Astrocyte of the cerebellum (primary cell): ENCODE data around the gene IQSEC3.

Experiments used
- DNase-seq: peaks from one replicate; pipeline ENCODE4 v3.0.0-alpha.2; 2011; ENCODE audit warnings: low read depth
- H3K4me3 ChIP-seq: 2 replicates; pipeline ENCODE4 v1.5.1; 2011; ENCODE audit warnings: mild to moderate bottlenecking, low read depth, low read length, moderate library complexity
- in situ Hi-C: cut with HindIII; loops from 2 replicates; pipeline ENCODE4 v1.10.0; 2017; ENCODE audit warnings: low sequenced_read_pairs
- TF ChIP-seq, protein P1 (sequence below): IDR thresholded peaks from 2 replicates; pipeline ENCODE4 v1.5.1; 2012; ENCODE audit warnings: low read length, low read depth, moderate library complexity, mild to moderate bottlenecking; ENCODE audit errors: missing control alignments

IQSEC3 gene

DNA sequence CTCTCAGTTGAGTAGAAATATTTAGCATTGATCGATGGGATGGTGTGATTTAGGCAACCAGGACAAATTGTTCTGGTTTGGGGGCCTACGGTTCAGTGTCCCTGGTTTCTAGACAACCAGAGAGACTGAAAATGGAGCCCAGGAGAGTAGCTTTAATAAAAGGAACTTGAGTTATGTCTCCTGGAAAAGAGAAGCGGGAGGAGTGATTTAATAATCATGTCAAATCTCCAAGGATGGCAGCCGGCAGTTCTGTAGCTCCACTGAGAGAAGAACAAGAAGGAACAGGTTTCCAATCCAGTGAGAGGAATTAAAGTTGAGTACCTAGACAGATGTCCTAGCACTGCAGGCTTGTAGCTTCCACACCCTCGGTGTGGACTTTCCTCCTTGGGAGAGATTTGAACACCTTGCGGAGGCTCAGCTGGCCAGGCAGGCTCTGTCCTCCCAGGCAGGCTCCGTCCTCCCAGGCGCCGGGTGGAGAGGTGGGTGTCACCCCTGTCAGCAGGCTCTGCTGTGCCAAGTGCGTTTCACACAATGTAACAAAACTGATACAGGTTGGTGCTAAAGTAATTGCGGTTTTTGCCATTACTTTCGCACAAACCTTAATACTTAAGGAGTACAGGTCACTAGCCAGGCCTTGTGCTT is 101.5 kb downstream of the IQSEC3 start:
- in situ Hi-C loops: no loop called here
- DNase-seq: no peak
- TF ChIP-seq, protein P1, sequence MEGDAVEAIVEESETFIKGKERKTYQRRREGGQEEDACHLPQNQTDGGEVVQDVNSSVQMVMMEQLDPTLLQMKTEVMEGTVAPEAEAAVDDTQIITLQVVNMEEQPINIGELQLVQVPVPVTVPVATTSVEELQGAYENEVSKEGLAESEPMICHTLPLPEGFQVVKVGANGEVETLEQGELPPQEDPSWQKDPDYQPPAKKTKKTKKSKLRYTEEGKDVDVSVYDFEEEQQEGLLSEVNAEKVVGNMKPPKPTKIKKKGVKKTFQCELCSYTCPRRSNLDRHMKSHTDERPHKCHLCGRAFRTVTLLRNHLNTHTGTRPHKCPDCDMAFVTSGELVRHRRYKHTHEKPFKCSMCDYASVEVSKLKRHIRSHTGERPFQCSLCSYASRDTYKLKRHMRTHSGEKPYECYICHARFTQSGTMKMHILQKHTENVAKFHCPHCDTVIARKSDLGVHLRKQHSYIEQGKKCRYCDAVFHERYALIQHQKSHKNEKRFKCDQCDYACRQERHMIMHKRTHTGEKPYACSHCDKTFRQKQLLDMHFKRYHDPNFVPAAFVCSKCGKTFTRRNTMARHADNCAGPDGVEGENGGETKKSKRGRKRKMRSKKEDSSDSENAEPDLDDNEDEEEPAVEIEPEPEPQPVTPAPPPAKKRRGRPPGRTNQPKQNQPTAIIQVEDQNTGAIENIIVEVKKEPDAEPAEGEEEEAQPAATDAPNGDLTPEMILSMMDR: no peak
- H3K4me3 ChIP-seq: no peak overlapping the region

DNA sequence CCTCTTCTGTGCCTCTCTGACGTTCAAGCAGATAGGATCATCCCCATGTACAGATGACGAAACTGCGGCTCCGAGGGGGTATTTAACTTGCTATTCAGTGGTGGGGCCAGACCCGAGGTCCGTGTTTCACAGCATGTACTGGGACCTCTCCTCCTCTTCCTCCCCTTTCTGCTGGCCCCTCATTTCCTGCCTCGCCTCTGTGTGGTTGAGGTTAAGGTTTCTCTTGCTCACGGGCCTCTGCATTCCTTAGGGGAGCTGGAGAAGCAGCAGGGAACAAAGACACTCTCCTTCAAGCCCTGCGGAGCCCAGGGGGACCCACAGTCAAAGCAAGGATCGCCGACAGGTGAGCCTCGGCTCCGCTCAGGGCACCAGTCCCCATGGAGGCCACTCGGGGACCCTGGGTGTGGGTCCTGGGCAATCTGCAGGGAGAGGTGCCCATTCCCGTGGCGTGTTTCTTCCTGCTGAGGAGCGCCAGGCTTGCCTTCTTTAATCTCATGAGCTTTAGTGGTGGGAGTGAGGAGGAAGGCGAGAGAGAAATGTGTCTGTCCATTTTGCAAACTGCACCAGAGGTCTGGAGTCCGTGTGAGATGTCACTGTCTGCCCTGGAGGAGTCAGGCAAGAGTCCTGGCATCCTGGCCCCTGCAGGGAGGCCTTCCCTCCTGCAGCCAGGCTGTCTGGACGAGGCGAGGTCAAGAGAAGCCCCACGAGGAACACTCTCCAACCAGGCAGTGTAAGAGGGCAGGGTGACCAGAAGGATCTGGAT is 102.4 kb downstream of the IQSEC3 start:
- in situ Hi-C loops: no loop called here
- TF ChIP-seq, protein P1: no peak
- no peak overlapping the region for H3K4me3 ChIP-seq
- DNase-seq: no peak

DNA sequence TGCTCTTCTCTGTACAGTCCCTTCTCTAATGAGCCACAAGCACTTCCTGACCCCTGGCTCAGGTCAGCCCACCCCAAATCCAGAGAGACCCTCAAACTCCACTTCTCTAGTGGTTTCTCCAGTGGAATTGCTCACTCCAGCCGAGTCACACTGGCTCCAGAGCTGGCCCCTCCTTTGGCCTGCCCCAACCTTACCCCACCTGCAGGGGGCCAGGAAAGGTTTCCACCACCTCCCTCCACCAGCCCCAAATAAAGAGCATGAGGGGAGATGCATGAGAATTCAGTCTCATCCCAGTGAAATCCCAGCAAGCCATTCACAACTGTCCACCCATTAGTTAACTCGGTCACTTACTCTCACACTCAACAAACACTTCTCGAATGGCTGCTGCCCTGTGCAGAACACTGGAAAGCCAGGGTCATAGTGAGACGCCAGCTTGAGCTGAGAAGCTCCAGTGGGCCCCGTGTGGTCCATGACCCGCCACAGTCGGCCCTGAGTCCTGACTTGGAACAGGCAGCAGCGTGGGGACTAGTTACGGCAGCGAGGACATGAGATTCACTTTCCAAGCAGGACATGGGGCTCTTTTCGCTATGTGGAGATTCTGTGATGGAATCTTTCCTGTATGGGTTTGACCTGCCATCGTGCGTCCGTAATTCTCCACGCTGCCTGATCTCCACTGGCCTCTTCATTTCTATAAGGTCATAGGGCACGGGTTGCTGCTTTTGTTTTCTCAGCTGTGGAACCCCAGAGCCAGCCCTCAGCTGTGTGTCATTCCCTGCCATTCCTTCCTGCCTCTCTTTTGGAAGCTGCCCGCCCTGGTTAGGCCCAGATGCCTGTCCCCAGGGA is 103.2 kb downstream of the IQSEC3 start:
- H3K4me3 ChIP-seq: no peak overlapping the region
- TF ChIP-seq, protein P1: peak; percentile 13
- in situ Hi-C loops: no loop called here
- DNase-seq: no peak

DNA sequence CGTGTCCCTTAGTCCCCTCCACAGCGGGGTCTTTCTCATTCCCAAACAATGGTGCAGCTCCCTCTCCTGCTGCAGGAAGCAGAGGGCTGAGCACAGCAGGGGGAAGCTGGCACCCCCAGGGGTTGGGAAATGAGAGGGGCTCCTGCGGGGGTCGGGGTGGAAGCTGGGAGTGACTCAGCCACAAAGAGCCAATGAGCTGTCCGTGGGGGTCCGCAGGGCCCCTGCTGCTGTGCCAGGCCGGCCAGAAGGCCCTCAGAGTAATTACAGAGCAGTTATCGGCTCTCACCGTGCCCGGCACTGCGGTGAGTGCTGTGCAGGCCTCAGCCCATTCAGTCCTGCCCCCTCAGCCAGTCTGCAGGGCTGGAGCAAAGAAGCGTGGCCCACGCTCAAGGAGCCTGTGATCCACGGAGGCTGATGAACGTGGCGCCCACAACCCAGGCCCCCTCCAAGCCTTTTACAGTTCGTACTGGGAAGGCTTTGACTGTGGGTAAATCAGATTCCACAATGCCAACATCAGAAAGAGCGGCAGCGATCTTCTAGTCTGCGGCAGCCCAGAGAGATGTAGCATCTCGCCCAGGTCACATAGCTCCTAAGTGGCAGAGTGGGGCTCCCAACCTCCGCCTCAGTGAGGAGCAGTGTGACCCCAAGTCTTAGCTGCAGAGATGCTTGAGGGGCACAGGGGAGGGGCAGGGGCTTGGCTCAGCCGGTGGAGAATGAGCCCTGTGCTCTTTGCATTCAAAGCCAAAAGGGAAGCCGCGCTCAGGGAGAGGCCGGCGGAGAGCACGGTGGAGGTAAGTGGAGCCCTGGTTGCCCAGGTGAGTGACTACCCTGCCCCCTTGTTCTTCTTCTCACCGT is 104.0 kb downstream of the IQSEC3 start:
- TF ChIP-seq, protein P1: no peak

DNA sequence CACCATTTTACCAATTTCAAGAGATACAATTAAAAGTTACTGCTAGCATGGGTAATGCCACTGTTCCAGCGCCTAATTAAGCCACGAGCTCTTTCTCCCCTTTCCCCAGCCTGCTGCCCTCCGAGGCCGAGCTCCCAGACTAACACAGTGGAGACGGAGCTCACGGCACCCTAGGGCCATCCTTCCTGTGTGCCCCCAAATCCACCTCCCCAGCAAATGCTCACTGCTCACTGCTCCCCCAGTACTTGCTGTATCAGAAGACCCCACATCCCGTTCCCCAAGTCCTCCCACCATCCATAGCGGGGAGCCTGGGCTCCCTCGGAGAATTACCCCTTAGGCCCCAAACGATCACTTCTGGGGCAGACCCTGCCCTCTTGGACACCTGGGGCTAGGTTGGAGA is 104.7 kb downstream of the IQSEC3 start:
- in situ Hi-C loops: no loop called here
- TF ChIP-seq, protein P1: no peak
- DNase-seq: no peak
- no peak overlapping the region for H3K4me3 ChIP-seq

More for the DNA sequence above, 104.0 kb downstream of the IQSEC3 start:
- in situ Hi-C loops: no loop called here
- no peak for DNase-seq
- no peak overlapping the region for H3K4me3 ChIP-seq
